HG03139 (cell line): Measurements from ENCODE around the gene SUMO1.

Experiments used
- ATAC-seq: cut with Tn5 transposase; IDR thresholded peaks from one replicate; pipeline ENCODE4 v1.9.1; 2021; ENCODE audit not compliant: unreplicated experiment

The SUMO1 gene

DNA sequence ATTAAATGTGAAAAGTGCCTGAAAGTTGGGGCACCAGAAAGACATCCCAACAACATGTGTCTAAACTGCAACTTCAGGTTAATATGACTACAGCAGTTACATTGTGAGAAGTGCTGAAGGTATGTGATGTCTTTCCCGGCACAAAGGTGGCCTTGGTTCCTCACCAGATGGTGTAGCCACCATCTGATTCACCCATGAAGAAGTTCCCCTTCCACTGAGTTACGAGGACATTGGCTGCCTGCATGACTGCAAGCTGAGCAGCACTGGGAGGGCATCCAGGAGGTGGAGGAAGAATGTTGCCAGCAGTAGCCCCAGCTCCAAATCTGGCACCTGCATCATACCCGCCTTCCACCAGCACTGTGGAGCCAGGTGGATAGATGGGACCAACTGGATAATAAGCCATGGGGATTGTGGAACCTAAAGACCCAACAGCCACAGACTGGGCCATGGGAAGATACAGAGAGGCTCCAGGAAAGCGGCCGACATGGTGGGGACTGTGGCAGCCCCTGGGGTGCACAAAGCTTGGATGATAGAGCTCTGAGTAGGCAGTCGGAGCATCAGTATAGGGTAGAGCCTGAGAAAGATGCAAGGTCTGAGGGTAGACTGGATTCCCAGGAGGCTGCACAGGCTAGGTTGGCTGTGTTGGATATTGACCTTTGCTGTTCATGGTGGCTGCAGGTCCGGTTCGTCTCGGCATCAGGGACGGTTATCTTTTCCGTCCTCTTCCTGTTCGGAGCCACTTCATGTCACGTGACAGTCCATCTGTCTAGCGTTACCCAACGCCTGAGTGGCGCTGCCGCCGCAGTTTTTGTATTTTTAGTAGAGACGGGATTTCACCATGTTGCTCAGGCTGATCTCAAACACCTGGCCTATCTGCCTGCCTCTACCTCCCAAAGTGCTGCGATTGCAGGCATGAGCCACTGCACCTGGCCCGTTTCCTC is 36.9 kb downstream of the SUMO1 start:
- ATAC-seq: no peak

DNA sequence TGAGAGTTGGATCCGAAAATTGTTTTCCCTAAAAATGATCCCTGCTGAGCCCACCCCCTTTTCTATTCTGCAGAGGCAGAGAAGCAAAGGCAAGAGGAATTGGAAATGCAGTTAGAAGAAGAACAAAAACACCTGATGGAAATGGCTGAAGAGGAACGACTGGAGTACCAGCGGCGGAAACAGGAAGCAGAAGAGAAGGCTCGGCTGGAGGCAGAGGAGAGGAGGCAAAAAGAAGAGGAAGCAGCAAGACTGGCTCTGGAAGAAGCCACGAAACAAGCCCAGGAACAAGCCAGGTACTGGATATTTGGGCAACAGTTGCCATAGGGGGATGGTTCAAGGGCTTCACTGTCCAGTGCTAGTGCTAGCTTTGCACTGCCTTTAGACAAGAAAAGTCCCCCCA is 41.7 kb downstream of the SUMO1 start:
- ATAC-seq: no peak

DNA sequence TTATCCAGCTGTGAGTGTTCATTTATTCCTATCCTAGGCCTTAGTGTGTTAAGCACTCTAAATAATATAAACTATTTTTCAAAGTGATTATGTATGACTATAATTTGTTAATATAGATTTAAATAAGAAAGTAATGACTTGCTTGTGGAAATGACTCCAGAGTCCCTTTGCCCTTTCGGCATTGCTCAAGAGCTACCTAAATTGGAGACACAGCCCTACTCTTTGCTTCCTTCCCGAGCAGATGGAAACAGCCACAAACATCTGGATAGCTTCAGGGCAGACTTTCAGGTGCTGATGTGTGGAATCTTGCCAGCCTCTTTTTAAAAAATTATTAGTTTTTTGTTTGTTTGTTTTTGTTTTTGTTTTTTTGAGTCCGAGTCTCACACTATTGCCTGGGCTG is 44.0 kb downstream of the SUMO1 start:
- no peak for ATAC-seq

DNA sequence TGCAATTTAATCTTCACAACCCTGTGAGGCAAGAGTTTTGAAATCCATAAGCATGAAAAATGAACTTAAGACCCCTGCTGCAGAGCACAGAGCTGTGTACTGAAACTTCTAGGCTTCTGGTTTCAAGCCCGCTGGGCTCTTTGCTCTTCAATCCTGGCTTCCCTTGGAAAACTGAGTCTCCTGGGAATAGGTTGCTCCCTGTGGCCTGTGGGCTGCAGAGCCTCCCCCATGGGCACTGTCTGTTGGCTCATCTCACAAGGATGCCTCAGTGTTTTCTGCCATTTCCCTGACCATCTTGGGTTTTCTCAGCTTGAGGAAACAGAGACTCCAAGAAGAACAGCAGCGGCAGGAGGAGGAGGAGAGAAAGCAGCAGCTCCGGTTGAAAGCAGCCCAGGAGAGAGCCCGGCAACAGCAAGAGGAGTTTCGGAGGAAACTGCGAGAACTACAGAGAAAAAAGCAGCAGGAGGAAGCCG is 44.5 kb downstream of the SUMO1 start:
- ATAC-seq: no peak

DNA sequence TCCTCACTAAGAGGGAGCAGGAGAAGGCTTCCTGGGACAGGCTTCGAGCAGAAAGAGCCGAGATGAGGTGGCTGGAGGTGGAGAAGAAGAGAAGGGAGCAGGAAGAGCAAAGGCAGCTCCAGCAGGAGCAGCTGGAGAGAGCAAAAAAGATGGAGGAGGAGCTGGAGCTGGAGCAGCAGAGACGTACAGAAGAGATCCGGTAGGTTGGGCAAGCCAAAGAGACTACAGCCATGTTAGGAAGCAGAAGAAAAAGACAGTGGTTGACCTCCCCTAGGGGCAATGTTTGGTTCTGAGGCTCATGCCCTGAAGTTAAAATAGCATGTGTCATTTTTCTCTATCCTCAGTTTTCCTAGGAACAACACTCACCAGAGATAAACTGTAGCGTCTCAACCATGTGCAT is 45.1 kb downstream of the SUMO1 start:
- no peak for ATAC-seq

DNA sequence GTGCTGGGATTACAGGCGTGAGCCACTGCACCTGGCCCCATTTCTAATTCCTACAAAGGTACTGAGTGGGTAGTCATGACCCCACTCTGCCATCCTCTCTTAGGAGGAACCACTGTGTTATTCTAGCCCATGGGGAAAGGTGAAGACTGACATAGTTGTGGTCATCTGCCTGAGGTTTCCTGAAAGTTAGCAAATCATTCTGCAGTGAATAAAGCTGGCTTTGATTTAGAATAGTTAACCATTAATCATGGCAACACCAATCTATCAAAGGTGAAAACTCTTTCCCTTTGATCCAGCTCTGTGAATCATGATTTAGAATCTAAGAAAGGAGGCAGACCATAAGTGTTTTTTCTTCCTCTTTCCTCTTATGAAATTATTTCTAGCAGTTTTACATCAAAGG is 50.8 kb downstream of the SUMO1 start:
- ATAC-seq: no peak

DNA sequence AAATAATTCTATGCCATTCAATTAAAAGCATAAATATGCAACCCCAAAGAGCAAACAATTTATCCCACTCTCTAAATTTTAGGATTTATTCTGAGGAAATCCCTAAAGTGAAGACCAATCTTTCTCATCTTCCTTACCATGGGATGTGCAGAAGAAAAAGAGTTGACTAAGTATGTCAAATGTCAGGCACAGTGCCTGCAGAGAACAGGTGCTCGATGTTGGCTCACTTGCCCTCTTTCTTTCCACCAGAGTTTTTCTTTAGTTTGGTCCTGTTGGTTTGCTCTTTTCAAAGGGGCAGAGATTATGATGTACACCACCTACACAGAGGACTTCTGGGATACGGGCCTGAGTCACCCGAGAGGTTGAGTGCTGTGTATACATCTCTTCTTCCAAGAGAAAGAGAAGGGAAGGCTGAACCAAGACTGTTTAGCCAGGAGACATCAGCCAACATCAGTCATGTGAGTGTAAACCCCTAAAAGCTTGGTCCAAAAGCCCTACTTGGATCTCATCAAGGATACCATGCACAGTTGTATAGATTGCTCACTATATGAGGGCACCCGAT is 51.7 kb downstream of the SUMO1 start:
- ATAC-seq: no peak

DNA sequence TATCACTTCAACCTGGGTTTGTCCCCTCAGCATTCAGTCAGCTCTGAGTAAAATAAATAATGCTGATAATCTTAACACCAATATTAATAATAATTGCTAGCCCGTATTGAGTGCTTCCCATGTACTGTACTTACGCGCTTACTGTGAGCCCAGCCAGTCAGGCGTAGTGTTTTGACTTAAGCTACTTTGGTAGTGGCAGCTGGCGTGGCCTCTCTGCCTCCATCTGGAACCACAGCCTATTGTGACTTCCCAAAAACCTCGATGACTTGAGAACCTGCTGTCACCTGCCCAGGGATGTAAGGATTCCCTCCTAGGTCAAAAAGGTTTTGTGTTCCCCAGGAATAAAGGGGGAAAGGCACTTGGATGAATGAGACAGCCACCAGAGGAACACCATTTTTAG is 53.2 kb downstream of the SUMO1 start:
- no peak for ATAC-seq

DNA sequence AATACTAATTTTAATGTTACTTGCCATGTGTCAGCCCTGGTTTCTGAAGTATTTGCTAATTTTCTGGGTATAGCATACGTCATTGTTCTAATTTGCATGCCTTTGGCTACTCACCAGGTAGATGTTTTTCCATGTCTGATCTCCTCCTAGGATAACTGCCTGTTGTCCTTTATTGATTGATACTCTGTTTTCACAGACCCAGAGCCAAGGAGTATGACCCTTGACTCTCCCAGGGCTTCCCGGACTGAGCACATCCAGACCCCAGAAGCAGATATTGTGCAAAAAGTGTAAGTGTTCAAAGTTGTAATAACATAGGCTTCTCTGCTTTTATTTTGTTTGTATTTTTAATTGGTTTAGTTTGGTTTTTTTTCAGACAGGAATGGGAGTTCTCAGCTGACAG is 53.8 kb downstream of the SUMO1 start:
- no peak for ATAC-seq

DNA sequence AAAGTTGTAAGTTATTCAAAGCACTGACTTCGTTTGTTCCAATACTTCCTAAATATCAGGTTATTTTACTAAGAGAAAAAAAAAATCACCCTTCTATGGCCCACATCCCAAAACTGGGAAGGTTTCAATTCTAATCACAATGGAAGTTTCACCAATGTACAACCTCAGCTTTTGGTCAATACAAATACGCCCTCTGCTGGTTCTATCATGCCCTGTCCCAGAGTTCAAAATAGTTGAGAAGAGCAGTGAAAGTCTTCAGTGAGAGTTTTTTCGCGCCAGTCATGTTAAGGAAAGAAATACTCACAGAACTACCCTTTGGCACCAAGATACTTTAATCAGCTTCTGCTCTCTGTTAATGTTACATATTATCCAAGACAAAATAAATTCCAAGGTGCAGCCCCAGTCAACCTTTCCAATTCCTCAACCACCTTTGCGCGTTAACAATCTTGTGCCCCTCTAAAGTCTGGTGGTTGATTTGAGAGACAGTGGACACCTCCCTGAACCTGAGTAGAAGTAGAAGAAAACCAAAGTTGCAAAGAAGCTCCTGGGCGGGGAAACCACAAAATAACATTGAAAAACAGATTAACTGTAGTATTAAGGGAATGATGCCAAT is 59.9 kb downstream of the SUMO1 start:
- ATAC-seq: no peak

DNA sequence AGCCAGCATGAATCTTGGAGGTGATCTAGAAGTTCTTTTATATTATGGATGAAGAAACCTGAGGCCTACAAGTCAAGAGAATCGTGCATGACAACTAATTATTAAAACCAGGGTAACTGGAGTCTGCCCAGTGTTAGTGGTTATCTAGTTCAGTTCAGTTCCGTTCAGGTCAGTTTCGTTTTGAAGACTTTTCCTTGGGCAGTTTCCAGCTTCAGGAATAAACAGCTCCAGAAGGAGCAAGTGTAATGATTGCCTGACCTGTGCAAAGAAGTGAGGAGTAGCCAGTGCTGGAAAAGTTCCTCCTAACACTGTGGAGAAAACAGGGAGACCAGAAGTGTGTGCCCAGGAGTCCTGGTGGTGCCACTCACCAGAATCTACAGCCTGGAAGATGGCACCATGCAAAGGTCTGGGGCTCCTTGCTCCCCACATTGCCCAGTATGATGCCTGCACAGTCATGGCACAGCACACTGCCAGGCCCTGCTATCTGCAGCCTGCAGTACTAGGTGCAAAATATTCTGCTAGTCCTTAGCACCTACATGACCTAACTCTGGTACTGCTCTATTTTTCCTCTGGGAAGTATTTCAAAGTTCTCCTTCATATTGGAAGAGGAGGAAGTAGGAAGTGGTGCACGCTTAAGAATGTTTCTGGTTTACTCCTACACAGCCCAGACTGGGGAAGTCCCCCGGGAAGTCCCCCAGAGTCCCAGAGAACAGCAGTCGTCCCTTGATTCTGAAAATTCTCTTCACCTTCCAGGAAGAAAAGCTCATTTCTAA is 65.8 kb downstream of the SUMO1 start:
- ATAC-seq: no peak

DNA sequence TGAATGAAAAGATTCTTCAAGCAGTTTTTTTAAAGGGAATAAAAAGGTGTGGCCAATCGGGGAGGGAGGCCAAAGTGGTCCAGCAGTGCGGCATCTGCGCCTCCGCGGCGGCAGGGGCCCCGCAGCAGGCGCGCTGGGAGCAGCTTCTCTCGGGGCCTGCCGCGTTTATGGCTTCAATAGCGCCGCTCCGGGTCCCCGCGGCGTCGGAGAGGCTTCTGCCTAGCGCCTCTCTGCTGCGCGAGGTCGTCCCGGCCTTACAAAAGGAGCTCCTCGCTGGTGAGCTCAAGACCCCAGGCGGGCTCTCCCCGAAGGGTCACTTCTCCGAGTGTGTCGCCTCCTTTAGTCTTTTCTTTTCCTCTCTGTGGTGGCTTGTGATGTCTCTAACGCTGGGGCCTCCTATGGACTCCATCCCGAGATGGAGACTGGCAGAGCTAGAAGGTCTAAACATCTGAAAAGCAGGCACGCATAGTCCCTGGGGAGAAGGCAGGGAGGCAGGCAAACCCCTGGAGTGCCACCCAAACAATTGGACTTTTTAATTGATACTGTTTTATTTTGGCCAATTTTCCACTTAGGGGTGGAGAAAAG is 67.1 kb downstream of the SUMO1 start:
- ATAC-seq: no peak

DNA sequence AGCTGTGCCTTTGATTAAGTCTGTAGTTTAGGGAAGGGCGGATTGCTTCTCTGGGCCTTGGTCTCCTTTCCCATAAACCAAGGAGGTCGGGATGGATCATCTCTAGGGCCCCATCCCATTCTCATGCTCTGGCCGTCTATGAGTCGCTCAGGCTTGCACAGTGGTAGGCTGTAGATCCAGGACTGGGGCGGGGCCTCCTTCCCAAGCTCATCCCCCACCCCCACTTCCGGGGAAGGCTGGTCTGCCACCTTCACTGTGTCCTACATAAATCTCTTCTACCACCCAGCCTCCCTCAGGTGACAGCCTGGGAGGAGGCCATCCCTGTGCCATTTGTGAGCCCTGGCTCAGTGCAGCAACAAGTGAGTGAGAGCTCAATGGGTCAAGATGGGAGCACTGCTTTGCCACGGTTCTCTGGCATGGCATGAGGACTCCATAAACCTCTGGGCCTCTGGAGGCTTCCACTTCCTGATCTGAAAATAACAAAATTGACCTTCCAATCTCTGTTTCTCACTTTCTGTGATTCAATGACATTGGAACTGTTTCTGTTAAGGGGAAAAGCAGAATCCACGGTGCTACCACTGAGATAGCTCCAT is 68.5 kb downstream of the SUMO1 start:
- ATAC-seq: no peak

DNA sequence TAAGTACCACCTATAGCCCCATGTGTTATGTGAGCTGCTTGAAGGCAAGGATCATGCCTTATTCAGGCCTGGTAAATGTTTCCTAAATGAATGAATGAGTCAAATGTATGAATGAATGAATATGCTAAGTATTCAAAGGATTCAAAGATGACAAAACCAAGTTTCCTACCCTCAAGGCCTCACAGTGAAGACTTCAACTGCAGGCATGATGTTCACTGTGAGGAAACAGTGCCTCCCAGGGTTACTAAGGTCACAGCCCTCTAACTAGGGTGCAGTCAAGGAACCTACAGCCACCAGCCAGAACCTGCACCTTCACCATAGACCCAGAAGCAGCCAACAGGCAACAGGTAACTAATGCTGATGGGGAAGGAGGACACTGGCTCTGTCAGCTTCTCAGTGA is 69.3 kb downstream of the SUMO1 start:
- no peak for ATAC-seq

DNA sequence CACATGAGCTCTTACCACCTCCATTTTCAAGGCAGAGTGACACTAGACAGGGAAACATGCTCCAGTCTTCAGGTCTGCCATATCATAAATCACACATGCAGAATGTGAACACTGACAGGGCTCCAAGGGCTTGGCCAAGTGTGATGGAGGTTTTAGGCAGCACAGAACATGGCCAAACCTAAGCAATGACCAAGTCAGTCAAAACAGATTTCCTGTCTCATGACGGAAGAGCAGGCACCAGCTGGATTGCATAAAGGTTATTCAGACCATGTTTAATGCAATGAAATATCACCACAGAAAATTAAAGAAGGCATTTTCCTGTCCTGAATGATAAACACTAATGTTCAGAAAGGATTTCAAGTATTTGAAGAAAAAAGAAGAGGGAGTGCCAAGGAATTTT is 72.5 kb downstream of the SUMO1 start:
- no peak for ATAC-seq

DNA sequence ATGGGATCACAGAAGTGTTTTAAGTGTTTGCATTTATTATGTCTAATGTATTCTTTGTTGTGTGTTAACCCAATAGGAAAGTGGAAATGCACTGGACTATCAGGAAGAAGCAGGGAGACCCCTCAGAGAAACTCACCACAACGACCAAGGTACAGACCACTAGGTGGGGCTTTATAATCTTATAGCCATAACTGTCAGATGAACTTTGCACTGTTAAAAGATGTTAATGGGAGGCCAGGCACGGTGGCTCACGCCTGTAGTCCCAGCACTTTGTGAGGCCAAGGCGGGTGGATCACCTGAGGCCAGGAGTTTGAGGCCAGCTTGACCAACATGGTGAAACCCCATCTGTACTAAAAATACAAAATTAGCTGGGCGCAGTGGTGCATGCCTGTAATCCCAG is 73.2 kb downstream of the SUMO1 start:
- no peak for ATAC-seq

DNA sequence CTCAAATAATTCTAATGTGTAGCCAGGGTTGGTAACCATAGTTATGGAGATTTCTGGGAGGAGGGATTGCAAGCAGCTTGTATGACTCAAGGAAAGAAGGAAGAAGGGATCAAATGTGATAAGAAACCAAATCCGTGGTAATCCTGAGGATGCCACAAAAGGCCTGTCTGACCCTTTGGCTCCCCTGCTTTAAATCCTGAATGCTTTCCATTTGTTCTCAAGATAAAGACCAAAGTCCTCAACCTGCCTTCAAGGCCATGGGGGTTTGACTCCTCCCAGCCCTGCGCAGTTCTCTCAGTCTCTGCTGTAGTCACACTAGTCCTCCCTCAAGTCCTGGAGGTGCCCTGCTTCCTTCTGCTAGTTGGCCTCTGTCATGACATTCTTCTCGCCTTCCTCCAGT is 74.0 kb downstream of the SUMO1 start:
- ATAC-seq: no peak

DNA sequence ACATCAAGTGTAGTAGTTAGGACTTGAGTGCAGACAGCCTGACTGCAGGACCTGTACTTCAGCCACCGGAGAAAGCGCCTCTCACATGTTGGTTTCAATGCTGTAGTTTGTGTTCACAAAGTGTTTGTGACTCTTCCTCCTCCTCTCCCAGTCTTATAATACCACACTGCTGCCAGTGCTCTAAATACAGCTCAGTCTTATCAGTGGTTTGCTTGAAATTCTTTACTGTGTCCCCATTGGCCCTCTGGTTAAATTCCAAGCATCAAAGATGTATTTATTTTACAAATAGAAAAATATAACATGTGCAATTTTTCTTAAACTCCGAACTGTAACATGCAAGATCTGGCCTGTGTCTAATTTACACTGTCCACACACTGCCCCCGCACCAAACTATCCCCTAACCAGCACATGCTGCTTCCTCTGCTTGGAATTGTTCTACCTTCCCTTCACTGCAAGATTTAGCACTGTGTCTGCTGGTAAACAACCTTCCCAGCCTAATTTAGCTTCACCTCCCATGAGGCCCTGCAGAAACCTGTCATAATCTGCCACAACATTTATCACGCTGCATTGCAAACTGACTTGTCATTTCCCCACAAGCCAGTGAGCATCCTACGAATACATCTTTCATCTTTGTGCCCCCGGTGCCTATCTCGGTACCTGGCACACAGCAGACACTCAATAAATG is 77.1 kb downstream of the SUMO1 start:
- ATAC-seq: no peak

DNA sequence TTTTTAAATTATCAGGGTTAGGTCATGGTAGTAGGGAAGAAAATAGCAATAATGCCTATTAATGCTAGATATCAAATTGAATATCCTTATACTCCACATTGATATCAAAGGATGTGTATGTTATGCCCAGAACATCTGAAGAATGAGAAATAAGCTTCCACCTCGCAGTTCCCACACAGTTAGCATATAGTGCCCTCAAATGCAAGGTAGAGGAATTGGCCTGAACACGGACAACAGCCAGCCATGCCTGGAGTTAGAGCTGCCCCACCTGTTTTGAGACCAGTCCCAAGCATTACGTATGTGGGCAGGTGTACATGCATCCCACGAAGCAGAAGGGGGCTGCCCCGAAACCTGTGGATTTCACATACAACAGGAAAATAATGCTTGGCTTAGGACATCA is 79.6 kb downstream of the SUMO1 start:
- ATAC-seq: no peak
